GM23338 (cell line): ENCODE measurements around the gene TMPRSS5.

Experiments
- CREB1 ChIP-seq: fragments of 250-450 bp; sonication (Bioruptor Pico); IDR thresholded peaks from 2 replicates; pipeline ENCODE4 v1.5.0; 2020; ENCODE audit warnings: low read depth, mild to moderate bottlenecking, moderate library complexity
- CTCF ChIP-seq, 2 experiments: fragments of 200-600 bp in 1 of 2; sonication (generic) in 1 of 2; conservative IDR thresholded peaks; 2 replicates each; pipeline versions ENCODE4 v1.5.1 to v1.6.1; 2016 to 2017; ENCODE audit warnings: antibody characterized with exemption in 2 of 2, low read depth in 2 of 2, mild to moderate bottlenecking in 2 of 2, moderate library complexity in 1 of 2
- EZH2 ChIP-seq: fragments of 200-600 bp; sonication (generic); IDR thresholded peaks from one replicate; pipeline ENCODE4 v1.8.0; 2017; ENCODE audit warnings: antibody characterized with exemption, mild to moderate bottlenecking, low read depth; ENCODE audit not compliant: unreplicated experiment
- EZH2phosphoT487 ChIP-seq: fragments of 200-600 bp; sonication (generic); IDR thresholded peaks from one replicate; pipeline ENCODE4 v1.8.1; 2018; ENCODE audit warnings: antibody characterized with exemption; ENCODE audit not compliant: unreplicated experiment
- NANOG ChIP-seq: IDR thresholded peaks from 2 replicates; pipeline ENCODE4 v1.6.1; 2016; ENCODE audit warnings: antibody characterized with exemption, borderline replicate concordance
- POLR2AphosphoS5 ChIP-seq: IDR thresholded peaks from 2 replicates; pipeline ENCODE4 v1.6.1; 2016; ENCODE audit warnings: antibody characterized with exemption, low read depth
- REST ChIP-seq: IDR thresholded peaks from one replicate; pipeline ENCODE4 v1.6.1; 2018; ENCODE audit warnings: antibody characterized with exemption; ENCODE audit not compliant: unreplicated experiment
- STAT1 ChIP-seq: IDR thresholded peaks from one replicate; pipeline ENCODE4 v1.6.1; 2016; ENCODE audit warnings: antibody characterized with exemption; ENCODE audit not compliant: unreplicated experiment
- ZNF331 ChIP-seq: fragments of 250-450 bp; sonication (Bioruptor Pico); IDR thresholded peaks from 2 replicates; pipeline ENCODE4 v1.5.0; 2020; ENCODE audit warnings: low read depth, mild to moderate bottlenecking, moderate library complexity

GRCh38 chr11:113664069-113664980, 41.8 kb downstream of the TMPRSS5 start:
- TF ChIP-seq CTCF (conservative IDR thresholded peaks at IDR 0.05; ENCODE audit: low read depth in 2 of 2): no peak
- no peak for TF ChIP-seq EZH2
- no peak for TF ChIP-seq POLR2AphosphoS5
- no peak for TF ChIP-seq STAT1
- TF ChIP-seq ZNF331 (CRISPR knock-in tag): no peak
- no peak for TF ChIP-seq CREB1
- TF ChIP-seq REST: no peak
- TF ChIP-seq EZH2phosphoT487: no peak
- TF ChIP-seq NANOG: no peak
